ENCODE measurements around the gene VAX1. TPM values are rescaled to one million over a fixed set of nuclear protein-coding genes. Genes with fewer than 3 reads are reported as not detected.

The VAX1 gene
- total RNA-seq, 3 donors from 2014 or later, result not detected

DNA sequence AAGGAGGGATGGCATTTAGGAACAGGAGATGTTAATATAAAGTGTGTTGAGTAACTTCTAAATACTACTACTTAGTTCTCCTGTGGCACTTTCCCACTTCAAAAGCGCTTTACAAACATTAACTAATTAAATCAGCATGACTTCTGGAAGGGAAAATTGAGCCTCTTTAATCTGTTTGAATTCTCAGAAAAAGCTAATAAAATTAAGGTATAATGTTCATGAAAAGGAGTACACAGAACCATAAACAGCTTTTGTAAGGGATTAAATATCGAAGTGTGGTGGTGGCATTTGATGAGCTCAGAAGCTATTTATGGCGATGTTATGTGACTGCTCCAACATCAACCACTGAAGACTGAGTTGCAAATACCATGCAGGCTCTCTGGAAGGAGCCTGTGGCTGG, 10.2 kb upstream of the VAX1 start:
- Mint-ChIP-seq H3K4me3 (no peak overlapping the region), H3K27me3 (ENCODE audit: low read depth) (peaks cover 49% of the 10 kb centered on the region), H3K4me1 (ENCODE audit: low read depth) (no peaks in the 10 kb centered on the region), H3K36me3 (ENCODE audit: insufficient read depth) (no peaks in the 10 kb centered on the region), H3K9me3 (no peaks in the 10 kb centered on the region)
- DNase-seq (no peak), ATAC-seq (no peak)

DNA sequence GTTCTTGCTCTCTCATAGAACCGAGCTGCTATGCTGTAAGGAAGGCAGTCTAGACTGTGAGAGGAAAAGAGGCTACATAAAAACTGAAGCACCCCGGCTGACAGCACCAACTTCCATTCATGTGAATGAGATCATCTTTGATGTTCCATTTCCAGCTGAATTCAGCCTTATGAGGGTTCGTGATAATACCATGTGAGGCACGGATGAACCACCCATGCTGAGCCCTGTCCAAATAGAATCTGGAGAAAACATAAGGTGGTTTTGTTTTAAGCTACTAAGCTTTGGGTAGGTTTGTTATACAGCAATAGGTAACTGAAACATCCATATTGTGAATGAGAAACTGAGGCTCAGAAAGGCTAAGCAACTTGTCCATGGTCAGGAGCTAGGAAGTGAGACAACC, 6.9 kb upstream of the VAX1 start:
- Mint-ChIP-seq H3K27me3 (ENCODE audit: low read depth) (peaks cover 52% of the 10 kb centered on the region), H3K9me3 (no peaks in the 10 kb centered on the region), H3K36me3 (ENCODE audit: insufficient read depth) (no peaks in the 10 kb centered on the region), H3K4me3 (no peak overlapping the region), H3K4me1 (ENCODE audit: low read depth) (no peaks in the 10 kb centered on the region)
- no peak for DNase-seq
- ATAC-seq, result no peak

DNA sequence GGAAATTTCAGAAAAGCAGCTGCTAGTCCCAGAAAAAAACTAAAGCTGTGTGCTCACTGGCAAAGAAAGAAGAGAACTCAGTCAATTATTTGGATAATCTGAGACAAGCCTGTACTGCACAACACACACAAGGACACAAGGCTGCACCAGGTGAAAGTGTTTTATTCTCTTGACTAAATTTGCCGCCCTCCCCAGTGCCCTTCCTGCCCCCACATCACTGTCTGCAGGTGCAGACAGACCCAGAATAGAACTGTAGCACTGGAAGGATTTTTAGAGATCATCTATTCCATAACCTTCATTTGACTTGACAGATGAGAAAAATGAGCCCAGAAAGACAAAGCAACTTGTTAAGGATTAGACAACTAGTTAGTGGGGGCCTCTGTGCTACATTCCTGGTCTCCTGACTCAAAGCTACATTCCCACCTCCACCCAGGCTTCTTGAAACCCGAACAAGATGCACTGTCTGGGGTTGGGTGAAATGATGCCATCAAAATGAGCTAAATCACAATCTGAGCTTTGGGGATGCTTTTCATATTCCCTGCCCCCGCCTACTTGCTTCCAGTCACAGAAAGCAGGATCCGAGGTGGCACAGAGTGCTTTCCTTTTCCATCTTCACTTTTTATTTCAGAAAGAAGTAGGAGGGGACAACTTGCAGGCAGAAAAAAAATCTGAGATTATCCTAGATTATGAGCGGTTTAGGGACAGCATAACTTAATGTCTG, 5.2 kb upstream of the VAX1 start:
- H3K4me3 Mint-ChIP-seq, result no peak overlapping the region
- no peaks in the 10 kb centered on the region for H3K4me1 Mint-ChIP-seq (ENCODE audit: low read depth)
- DNase-seq, result no peak
- peaks cover 59% of the 10 kb centered on the region for H3K27me3 Mint-ChIP-seq (ENCODE audit: low read depth)
- no peaks in the 10 kb centered on the region for H3K9me3 Mint-ChIP-seq
- H3K36me3 Mint-ChIP-seq (ENCODE audit: insufficient read depth), result no peaks in the 10 kb centered on the region
- no peak for ATAC-seq

DNA sequence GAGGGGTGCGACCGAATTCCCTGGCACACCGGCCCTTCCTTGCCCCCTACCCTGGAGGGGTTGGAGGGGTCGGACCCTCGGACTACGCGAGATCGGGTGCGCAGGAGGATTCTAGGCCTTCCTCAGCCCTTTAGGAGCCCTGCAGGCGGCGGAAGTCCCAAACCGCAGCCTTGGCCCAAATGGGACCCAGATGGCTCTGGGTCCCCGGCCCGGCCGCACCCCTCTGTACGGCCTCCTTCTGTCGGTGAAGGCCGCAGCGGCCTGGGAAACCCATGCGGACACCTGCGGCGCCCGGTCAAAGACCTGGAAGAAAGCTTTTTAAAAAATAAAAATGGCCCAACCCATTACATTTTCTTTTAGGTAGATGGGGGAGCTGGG, 2.4 kb upstream of the VAX1 start:
- Mint-ChIP-seq H3K4me3 (no peak overlapping the region), H3K36me3 (ENCODE audit: insufficient read depth) (no peaks in the 10 kb centered on the region), H3K27me3 (ENCODE audit: low read depth) (peaks cover 62% of the 10 kb centered on the region), H3K4me1 (ENCODE audit: low read depth) (peaks cover 7% of the 10 kb centered on the region), H3K9me3 (no peaks in the 10 kb centered on the region)
- DNase-seq, result no peak
- no peak for ATAC-seq

DNA sequence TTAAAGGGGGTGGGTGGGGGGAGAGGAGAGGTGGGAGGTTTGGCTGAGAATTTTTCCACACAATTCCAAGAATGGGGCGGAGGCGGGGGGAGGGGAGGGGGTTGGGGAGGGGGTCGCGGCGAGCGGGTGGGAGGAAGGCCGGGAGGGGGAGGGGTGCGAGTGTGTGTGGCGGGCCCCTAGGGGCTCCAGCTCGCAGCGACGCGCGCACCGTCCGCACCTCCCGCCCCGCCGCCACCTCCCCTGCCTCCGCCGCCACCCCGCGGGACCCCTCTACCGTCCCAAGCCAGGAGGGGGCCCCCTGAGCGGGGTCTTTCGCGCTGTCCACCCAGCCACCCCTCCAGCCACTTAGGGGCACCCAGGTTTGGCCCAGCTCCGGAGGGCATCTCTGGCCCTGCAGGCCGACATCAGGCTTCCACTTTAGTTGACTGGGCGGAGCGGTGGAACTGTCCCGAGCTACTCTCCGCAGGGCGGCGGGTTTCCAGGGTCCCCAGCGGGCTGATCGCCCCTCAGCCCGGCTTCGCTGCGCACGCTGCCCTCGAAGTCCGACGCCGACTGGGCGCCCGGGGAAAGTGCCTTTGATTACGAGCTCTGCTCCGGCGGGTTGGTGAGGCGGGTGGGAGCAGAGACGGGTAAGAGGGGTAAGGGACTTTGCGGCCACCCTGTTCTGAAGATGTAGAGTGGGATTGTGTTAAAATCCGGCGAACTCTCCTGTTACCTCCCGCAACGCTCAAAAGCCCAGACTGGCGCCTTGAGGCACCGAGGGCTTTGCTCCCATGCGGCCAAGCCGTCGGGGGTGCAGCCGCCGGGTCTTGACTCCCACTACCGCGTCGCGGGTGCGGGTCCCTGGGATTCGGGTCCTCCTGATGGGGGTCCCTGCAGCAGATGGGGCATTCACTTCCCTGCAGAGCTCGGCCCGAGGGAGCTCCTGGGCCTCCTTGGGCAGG, 1.8 kb upstream of the VAX1 start:
- peaks cover 69% of the 10 kb centered on the region for H3K27me3 Mint-ChIP-seq (ENCODE audit: low read depth)
- H3K36me3 Mint-ChIP-seq (ENCODE audit: insufficient read depth), result no peaks in the 10 kb centered on the region
- H3K4me1 Mint-ChIP-seq (ENCODE audit: low read depth), result peaks cover 7% of the 10 kb centered on the region
- H3K4me3 Mint-ChIP-seq, result no peak overlapping the region
- DNase-seq (no peak), ATAC-seq (no peak)
- no peaks in the 10 kb centered on the region for H3K9me3 Mint-ChIP-seq

DNA sequence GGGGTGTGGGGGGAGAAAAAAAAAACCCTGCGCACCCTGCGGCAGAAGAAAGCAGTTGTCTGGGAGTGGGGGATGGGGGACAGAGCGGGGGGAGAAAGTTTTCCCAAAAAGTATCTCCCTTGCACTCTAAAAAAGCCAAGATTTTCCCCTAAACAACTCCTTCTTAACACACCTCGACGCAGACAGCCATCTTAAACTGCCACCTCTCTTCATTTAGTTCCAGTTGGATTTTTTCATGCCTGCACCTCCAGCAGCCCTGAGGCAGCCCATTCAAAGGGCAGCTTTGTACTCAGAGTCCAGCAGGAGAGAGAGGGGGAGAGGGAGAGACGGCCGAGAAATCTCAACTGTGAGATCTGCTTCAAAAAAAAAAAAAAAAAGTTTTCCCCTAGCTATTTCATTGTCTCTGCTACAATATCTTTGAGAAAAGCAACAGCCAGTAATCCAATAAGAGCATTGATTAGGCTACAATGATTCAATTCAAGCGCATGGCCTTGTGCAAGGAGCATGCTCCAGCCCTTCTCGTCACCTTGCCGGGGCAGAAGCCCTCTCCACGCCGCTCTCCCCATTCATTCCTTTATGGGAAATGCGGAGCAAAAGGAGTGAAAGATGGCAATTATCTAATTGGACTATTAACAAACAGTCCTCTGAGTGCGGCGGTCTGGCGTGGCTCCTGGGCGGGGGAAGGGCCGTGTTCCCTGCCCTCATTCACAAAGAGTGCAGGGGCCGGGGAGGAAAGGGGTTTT, 939 bp upstream of the VAX1 start:
- ATAC-seq, result no peak

DNA sequence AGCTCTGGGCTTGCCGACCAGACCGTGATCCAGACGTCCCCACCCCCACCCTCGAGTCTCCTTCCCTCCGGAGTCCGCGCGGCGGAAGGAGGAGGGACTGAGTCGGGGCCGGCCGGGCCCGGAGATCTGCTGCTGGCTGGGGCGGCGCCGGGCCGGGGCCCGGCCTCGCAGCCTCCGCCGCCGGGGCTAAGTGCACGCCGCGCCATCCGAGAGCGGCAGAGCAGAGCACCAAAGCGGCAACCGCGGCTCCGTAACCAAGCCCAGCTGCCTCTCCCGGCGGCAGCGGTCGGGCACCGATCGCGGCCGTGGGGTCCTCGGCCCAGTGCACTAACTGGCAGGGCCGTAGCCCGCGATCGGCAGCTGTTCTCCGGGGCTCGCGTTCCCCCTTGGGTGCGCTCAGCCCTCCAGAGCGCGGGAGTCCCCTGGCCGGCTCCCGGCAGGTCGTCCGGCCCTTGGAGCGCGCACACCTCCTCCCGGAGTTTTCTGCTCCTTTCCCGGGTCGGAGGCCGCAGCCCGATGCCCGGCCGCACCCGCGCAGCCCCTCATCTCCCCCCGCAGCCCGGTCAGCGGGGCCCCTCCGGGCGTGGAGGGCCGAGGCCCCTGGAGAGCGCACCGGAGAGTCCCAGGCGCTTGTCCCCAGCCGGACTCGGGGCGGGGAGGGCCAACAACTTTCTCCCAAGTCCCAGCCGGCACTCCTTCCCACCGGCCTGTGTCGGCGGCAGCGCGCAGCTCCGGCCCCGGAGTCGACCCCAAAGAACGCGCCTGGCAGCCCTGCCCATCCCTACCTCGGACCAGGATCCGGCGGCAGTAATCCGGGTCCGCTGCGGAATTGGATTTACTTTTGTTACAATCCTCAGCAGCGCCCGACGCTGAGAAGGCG, 799 bp downstream of the VAX1 start:
- H3K4me3 Mint-ChIP-seq, result no peak overlapping the region
- ATAC-seq (peak; percentile 33 to 48), DNase-seq (no peak)
- H3K36me3 Mint-ChIP-seq (ENCODE audit: insufficient read depth), result no peaks in the 10 kb centered on the region
- H3K27me3 Mint-ChIP-seq (ENCODE audit: low read depth), result peaks cover 76% of the 10 kb centered on the region
- no peaks in the 10 kb centered on the region for H3K9me3 Mint-ChIP-seq
- peaks cover 18% of the 10 kb centered on the region for H3K4me1 Mint-ChIP-seq (ENCODE audit: low read depth)

More for the DNA sequence above, 939 bp upstream of the VAX1 start:
- DNase-seq, result no peak
- peaks cover 71% of the 10 kb centered on the region for H3K27me3 Mint-ChIP-seq (ENCODE audit: low read depth)
- peaks cover 7% of the 10 kb centered on the region for H3K4me1 Mint-ChIP-seq (ENCODE audit: low read depth)
- no peaks in the 10 kb centered on the region for H3K9me3 Mint-ChIP-seq
- no peak overlapping the region for H3K4me3 Mint-ChIP-seq
- H3K36me3 Mint-ChIP-seq (ENCODE audit: insufficient read depth), result no peaks in the 10 kb centered on the region

DNA sequence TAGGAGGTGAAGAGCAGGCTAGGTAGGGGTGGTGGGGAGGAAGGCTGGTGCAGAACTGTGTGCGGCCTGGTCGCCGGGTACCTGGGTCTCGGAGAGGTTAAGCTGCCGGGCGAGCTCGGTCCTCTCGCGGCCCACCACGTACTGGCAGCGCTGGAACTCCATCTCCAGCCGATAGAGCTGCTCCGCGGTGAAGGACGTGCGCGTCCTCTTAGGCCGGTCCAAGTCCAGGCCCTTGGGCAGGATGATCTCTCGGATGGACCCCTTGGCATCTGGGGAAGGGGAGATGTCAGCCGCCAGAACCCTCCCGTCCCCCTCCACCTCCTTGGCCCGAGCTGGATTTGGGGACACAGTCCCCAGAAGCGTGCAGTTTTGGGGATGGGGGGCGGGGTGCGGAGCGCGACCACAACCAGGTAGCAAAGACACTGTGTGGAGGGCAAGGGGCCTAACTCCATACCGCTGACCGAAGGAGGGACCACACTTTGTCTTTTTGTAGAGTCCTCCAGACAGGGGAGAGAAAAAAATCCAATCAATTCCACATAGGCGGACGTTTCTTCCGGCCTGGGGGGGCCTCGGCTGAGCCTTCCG, 1.6 kb downstream of the VAX1 start:
- Mint-ChIP-seq H3K9me3 (no peaks in the 10 kb centered on the region), H3K27me3 (ENCODE audit: low read depth) (peaks cover 76% of the 10 kb centered on the region), H3K36me3 (ENCODE audit: insufficient read depth) (no peaks in the 10 kb centered on the region), H3K4me1 (ENCODE audit: low read depth) (peaks cover 26% of the 10 kb centered on the region), H3K4me3 (no peak overlapping the region)
- DNase-seq, result no peak
- ATAC-seq, result no peak

DNA sequence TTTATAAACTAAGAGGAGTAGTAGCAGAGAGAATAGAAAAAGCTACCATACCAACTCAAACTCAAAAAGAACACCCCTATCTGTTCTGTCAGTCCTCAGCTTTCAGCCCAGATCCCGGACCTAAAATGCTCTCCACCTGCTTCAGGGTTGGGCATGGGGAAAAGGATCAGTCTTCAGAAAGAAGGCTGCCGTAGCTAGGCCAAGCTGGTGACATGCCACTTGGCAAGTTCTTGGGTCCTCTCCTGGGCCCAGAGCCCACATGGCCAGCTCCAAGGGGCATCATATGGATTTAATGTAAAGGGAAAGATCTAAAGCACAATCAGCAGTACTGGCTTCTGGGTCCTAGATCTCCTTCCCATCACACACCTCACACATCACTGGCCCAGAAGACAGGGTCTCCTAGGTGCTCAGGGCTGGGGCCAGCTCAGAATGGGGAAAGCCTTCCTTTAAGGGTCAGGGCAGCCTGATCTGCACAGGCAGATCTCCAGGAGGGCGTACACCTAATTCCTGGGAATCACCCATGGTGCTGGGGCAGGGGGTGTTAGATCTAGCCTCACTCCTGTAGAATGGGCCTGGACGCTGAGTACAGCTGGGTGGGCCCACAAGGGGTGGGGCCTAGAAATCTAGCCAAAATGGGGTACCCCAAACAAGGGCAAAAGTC, 2.5 kb downstream of the VAX1 start:
- Mint-ChIP-seq H3K36me3 (ENCODE audit: insufficient read depth) (no peaks in the 10 kb centered on the region), H3K4me3 (no peak overlapping the region), H3K9me3 (no peaks in the 10 kb centered on the region), H3K4me1 (ENCODE audit: low read depth) (peaks cover 35% of the 10 kb centered on the region), H3K27me3 (ENCODE audit: low read depth) (peaks cover 78% of the 10 kb centered on the region)
- DNase-seq (no peak), ATAC-seq (no peak)

DNA sequence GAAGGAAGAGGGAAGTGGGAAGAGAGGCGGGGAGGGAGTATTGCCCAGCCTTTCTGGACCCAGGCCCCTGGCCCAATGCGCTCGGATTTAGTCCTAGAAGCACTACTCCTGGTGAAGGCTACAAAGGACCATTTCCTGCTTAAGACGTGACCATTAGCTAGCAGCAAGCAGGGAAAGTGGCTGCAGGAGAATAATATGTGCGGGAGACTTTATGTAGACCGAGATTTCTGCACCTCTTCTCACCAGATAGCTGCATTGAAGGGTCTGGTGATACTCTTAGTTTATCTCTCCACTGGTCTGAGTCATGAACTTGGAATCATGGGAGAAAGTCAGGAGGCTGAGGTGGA, 3.1 kb downstream of the VAX1 start:
- Mint-ChIP-seq H3K36me3 (ENCODE audit: insufficient read depth) (no peaks in the 10 kb centered on the region), H3K9me3 (no peaks in the 10 kb centered on the region), H3K27me3 (ENCODE audit: low read depth) (peaks cover 76% of the 10 kb centered on the region), H3K4me3 (no peak overlapping the region), H3K4me1 (ENCODE audit: low read depth) (peaks cover 35% of the 10 kb centered on the region)
- ATAC-seq (no peak), DNase-seq (no peak)

DNA sequence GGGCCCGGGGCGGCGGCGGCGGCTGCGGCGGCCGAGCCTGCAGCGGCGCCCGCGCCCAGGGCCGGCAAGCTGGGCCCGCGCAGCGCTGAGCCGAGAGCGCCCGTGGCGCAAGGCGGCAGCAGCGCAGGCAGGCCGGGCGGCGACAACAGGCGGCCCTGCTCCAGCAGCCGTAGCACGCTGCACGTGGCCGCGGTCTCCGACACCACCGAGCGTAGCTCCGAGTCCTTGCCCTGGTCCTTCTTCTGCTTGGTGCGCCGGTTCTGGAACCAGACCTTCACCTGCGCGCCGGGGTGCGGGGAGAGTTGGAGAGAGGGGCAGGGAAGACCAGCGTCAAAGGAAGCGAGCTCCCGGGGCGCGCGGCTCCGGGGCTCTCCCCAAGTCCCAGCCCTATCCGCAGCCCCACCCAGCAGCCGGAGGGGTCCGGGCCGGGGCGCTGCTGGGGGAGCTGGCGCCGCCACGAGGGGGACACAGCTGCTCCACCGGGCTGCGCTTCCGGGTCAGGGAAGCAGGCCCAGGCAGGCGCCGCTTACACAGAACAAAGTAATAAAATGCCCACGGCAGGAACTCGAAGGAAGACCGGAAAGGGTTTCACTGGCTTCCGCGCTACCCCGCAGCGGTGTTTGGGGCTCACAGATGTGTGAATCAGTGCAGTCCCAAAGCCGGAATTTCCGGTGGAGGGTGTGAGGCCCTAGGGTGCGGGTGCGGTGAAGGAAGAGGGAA, 3.6 kb downstream of the VAX1 start:
- no peaks in the 10 kb centered on the region for H3K36me3 Mint-ChIP-seq (ENCODE audit: insufficient read depth)
- peaks cover 35% of the 10 kb centered on the region for H3K4me1 Mint-ChIP-seq (ENCODE audit: low read depth)
- H3K9me3 Mint-ChIP-seq, result no peaks in the 10 kb centered on the region
- H3K27me3 Mint-ChIP-seq (ENCODE audit: low read depth), result peaks cover 79% of the 10 kb centered on the region
- ATAC-seq, result peak; percentile 29 to 36
- no peak overlapping the region for H3K4me3 Mint-ChIP-seq
- DNase-seq, result no peak

DNA sequence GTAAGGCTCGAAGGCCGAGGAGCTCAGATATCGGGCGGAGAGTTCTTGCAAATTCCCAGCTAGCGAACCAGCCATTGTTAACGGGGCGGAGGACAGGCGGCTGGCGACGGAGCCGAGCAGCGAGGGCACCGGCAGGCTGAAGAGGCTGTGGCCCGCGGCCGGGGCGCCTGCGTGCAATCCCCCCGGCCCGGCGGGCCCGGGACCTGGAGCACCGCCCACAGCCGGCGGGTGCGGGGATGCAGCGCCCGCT, 4.1 kb downstream of the VAX1 start:
- Mint-ChIP-seq H3K27me3 (ENCODE audit: low read depth) (peaks cover 80% of the 10 kb centered on the region), H3K9me3 (no peaks in the 10 kb centered on the region), H3K36me3 (ENCODE audit: insufficient read depth) (no peaks in the 10 kb centered on the region), H3K4me1 (ENCODE audit: low read depth) (peaks cover 35% of the 10 kb centered on the region), H3K4me3 (no peak overlapping the region)
- no peak for ATAC-seq
- no peak for DNase-seq
